ENCODE measurements around the gene FGF18.

The FGF18 gene

DNA sequence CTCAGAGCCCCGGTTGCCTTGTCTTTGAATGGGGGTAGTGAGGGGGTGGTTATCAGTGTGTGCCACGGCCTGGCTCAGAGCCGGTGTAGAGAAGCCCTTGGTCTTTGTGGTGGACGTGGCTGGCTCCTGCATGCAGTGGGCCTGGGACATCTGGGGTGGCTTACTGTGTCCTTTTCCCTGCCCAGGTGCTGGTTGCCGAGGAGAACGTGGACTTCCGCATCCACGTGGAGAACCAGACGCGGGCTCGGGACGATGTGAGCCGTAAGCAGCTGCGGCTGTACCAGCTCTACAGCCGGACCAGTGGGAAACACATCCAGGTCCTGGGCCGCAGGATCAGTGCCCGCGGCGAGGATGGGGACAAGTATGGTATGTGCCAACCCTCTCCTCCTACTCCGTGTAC is 16.5 kb downstream of the FGF18 start:
- DNase-seq (ENCODE audit: low read depth): no peak
- TF ChIP-seq, protein P1, sequence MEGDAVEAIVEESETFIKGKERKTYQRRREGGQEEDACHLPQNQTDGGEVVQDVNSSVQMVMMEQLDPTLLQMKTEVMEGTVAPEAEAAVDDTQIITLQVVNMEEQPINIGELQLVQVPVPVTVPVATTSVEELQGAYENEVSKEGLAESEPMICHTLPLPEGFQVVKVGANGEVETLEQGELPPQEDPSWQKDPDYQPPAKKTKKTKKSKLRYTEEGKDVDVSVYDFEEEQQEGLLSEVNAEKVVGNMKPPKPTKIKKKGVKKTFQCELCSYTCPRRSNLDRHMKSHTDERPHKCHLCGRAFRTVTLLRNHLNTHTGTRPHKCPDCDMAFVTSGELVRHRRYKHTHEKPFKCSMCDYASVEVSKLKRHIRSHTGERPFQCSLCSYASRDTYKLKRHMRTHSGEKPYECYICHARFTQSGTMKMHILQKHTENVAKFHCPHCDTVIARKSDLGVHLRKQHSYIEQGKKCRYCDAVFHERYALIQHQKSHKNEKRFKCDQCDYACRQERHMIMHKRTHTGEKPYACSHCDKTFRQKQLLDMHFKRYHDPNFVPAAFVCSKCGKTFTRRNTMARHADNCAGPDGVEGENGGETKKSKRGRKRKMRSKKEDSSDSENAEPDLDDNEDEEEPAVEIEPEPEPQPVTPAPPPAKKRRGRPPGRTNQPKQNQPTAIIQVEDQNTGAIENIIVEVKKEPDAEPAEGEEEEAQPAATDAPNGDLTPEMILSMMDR (IDR thresholded peaks at IDR 0.05; ENCODE audit: control insufficient read depth, insufficient read depth, low read depth, low read length, missing control alignments): no peak
- H3K4me3 ChIP-seq (ENCODE audit: control insufficient read depth, low read depth, low read length): no peak overlapping the region

DNA sequence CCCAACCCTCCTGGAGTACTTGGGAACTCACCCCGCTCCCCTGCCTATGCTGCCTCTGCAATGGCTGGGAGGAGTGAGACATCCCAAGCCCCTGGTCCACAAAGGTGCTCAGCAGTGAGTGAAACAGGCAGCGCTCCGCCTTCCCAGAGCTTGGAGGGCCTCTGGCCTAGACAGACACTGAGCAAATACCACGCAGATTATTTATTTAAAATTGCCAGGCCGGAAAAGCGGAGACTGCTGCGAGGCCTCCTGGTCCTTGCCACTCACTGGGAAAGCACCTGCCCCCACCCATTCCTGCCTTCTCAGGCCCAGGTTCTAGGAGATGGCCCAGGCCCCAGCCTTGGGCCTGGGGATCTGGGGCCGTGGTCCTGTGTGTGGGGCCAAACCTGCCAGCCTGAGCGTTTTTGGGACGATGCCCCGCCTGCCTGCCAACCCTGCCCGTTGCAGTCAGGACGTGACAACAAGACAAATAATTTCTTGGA is 17.4 kb downstream of the FGF18 start:
- H3K4me3 ChIP-seq (ENCODE audit: control insufficient read depth, low read depth, low read length): no peak overlapping the region
- TF ChIP-seq, protein P1 (IDR thresholded peaks at IDR 0.05; ENCODE audit: control insufficient read depth, insufficient read depth, low read depth, low read length, missing control alignments): no peak
- no peak for DNase-seq (ENCODE audit: low read depth)

DNA sequence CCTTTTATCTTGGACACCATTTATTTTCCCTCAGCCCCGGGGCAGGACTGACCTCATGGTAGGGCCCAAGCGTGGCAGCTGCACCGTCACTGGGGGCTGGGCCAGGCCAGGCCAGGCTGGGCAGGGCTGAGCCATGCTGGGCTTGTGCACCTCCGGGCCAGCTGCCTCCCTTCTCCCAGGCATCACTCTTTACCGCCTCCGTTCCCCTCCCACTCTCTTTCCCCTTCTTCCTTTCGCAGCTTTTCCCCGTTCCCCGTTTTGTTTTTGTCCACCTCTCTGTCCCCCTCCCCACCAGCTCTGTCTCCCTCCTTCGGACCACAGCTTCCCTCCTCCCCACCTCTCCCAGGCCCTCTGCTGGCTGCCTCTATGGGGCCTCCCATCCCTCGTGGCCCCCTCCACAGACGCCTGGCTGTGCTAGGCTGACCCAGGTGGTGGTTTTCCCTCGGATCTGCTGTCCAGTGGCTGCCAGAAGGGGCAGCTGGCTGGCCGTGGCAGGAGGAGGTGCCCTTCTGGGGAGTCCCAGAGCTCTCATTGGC is 17.9 kb downstream of the FGF18 start:
- no peak overlapping the region for H3K4me3 ChIP-seq (ENCODE audit: control insufficient read depth, low read depth, low read length)
- TF ChIP-seq, protein P1 (IDR thresholded peaks at IDR 0.05; ENCODE audit: control insufficient read depth, insufficient read depth, low read depth, low read length, missing control alignments): no peak
- DNase-seq (ENCODE audit: low read depth): no peak

DNA sequence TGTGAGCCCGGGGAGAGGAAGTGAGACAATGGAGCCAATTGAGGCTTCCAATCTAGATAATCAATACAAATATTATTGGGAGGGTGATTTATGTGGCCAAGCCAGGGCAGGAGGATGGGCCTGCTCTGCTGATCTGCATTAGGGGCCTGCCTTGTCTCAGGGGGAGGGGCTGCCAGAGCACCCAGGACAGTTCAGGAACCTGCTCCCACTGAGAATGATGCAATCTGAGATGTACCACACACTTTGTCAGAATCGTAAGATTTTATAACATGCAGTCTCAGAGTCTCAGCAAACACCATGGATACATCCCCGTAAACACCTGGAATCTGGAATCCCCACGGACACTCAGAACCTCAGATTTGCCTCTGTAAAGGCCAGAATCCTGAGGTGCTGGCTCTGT is 19.3 kb downstream of the FGF18 start:
- no peak overlapping the region for H3K4me3 ChIP-seq (ENCODE audit: control insufficient read depth, low read depth, low read length)
- TF ChIP-seq, protein P1 (IDR thresholded peaks at IDR 0.05; ENCODE audit: control insufficient read depth, insufficient read depth, low read depth, low read length, missing control alignments): no peak
- no peak for DNase-seq (ENCODE audit: low read depth)

DNA sequence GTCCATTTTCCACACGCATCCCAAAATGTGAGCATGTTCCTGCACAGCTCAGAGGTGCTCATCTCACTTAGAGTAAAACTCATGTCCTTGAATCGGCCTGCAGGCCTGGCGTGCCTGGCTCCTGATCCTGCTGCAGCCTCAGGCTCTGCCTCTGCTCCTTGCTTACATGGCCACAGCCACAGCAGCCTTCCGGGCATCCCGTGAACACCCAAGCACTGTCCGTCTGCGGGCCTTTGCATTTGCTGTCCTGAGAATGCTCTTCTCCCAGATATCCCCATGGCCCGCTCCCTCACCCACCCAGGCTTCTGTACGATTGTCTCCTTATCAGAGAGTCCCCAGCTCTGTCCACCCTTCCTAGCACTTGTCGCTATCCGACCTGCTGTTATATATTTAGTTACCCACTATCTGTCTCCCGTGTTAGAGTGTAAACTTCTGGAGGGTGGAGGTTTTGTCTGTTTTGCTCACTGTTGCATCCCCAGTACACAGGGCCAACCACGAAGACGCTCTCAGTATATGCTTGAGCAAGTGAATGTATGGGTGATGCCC is 21.9 kb downstream of the FGF18 start:
- TF ChIP-seq, protein P1 (IDR thresholded peaks at IDR 0.05; ENCODE audit: control insufficient read depth, insufficient read depth, low read depth, low read length, missing control alignments): no peak
- H3K4me3 ChIP-seq (ENCODE audit: control insufficient read depth, low read depth, low read length): no peak overlapping the region
- DNase-seq (ENCODE audit: low read depth): no peak

DNA sequence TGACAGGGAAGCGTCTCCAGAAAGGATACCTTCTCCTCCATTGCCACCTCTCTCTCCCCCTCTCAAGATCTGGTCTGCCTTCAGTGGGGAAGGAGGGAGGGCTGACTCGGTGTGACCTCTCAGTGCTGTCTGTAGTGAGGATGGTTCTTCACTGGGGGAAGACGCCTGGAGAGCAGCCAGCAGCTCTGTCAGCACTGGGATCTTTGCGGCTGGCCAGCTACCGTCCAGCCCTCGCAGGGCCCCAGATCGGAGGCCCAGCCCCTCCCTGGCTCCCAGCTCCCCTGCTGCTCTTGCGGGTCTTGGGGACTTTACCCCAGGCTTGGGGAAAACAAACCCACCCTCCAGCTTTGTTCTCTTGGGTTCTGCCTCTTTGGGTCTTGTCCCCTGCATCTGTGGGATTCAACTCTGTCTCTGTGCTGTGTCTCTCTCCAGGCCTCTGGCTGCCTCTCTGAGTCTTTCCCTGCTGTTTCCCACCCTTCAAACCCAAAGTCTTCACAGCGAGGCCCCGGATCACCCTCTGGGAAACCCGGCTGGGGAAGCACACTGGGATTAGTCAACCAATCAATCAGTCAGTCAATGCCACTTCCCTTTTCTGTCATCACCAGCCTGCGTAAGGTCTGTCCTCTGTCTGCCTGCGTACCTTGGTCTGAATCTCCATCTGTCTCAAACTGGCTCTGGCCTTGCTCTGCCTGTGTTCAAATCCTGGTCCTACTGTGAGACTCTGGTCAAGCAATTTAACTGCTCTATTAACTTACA is 23.0 kb downstream of the FGF18 start:
- H3K4me3 ChIP-seq (ENCODE audit: control insufficient read depth, low read depth, low read length): no peak overlapping the region
- DNase-seq (ENCODE audit: low read depth): no peak
- TF ChIP-seq, protein P1 (IDR thresholded peaks at IDR 0.05; ENCODE audit: control insufficient read depth, insufficient read depth, low read depth, low read length, missing control alignments): no peak
